Testis (tissue), 3 donors: ENCODE results near the gene PTPRN2. TPM values are rescaled to one million over a fixed set of nuclear protein-coding genes. Genes with fewer than 3 reads are reported as not detected.

Experiments
- DNase-seq: peaks from one replicate; pipeline ENCODE4 v3.0.0-alpha.2; 2019
- H3K27ac ChIP-seq, 2 donors: fragments of 200-600 bp; sonication (generic); one replicate each; pipeline ENCODE4 v1.5.1; 2019
- H3K27me3 ChIP-seq: fragments of 200-600 bp; sonication (generic); one replicate; pipeline ENCODE4 v1.5.1; 2019
- H3K36me3 ChIP-seq: fragments of 200-600 bp; sonication (generic); one replicate; pipeline ENCODE4 v1.5.1; 2017; ENCODE audit warnings: low read depth; ENCODE audit errors: missing control alignments
- H3K4me1 ChIP-seq: fragments of 200-600 bp; sonication (generic); one replicate; pipeline ENCODE4 v1.5.1; 2019
- H3K4me3 ChIP-seq, 2 donors: fragments of 200-600 bp; sonication (generic); one replicate each; pipeline ENCODE4 v1.5.1; 2017 to 2019
- H3K9me3 ChIP-seq: fragments of 200-600 bp; sonication (generic); one replicate; pipeline ENCODE4 v1.5.1; 2017
- POLR2A ChIP-seq: fragments of 450-650 bp; IDR thresholded peaks from one replicate; pipeline ENCODE4 v1.6.1; 2017; ENCODE audit warnings: antibody characterized with exemption, mild to moderate bottlenecking, moderate library complexity
- WGBS, 2 donors: methylation state at CpG; one replicate each; pipeline ENCODE4 v1.1.5; 2018; 5-methylcytosine and 5-hydroxymethylcytosine counted together
- intact Hi-C: fragments of 100-400 bp; cut with DNase I; formaldehyde crosslinking; loops from one replicate; pipeline ENCODE4 v1.15.1; 2023; ENCODE audit warnings: low total_unique reads
- polyA plus RNA-seq: library from polyadenylated mRNA; stranded (reverse); fragments of 350-450 nt; fragmentation: Illumina TruSeq; extraction: RNeasy Lipid Tissue Mini Kit (QIAGEN cat#74804); gene quantifications from one replicate; pipeline ENCODE4 v1.2.3, GENCODE V29; 2014; ENCODE audit warnings: low read depth, low replicate concordance; ENCODE audit not compliant: insufficient read depth
- total RNA-seq, 2 donors: library from RNA; depleted of rRNA; stranded (reverse); fragments of >200 nt; gene quantifications; one replicate each; pipeline ENCODE4 v1.2.3, GENCODE V29; 2016
- TF ChIP-seq, protein P1 (sequence below), 3 experiments: fragments of 450-650 bp in 2 of 3; fragments of 200-600 bp in 1 of 3; sonication (generic) in 1 of 3; IDR thresholded peaks; one replicate each; pipeline ENCODE4 v1.5.1; 2016 to 2019; ENCODE audit warnings: antibody characterized with exemption in 3 of 3, mild to moderate bottlenecking in 2 of 3, moderate library complexity in 1 of 3

The PTPRN2 gene
- total and polyA plus RNA-seq, 3 donors from 2014 or later, result 9.3 to 10.8 (median 9.8) TPM

DNA sequence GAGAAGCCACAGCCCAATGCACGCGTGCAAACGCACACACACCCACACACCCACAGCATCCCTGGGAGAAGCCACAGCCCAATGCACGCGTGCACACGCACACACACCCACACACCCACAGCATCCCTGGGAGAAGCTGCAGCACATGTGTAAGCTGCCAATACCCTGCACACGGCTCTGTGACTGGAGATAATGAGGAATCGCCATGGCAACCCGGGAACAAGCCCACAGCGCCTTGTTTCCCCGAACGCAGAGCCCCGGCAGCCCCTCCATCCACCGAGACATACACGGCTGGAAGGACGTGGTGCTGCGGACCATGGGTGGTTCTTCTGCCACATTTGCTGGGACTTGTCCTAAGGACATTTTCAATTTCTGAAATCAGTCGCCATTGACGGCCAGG lies 221.3 kb downstream of the PTPRN2 start:
- DNase-seq, result no peak
- Histone ChIP-seq H3K9me3 (no peaks in the 10 kb centered on the region), H3K36me3 (no peaks in the 10 kb centered on the region), H3K4me1 (no peaks in the 10 kb centered on the region), H3K27me3 (no peaks in the 10 kb centered on the region), H3K4me3 (no peak overlapping the region), H3K27ac (no peak overlapping the region)
- no peak for TF ChIP-seq POLR2A
- TF ChIP-seq, protein P1, sequence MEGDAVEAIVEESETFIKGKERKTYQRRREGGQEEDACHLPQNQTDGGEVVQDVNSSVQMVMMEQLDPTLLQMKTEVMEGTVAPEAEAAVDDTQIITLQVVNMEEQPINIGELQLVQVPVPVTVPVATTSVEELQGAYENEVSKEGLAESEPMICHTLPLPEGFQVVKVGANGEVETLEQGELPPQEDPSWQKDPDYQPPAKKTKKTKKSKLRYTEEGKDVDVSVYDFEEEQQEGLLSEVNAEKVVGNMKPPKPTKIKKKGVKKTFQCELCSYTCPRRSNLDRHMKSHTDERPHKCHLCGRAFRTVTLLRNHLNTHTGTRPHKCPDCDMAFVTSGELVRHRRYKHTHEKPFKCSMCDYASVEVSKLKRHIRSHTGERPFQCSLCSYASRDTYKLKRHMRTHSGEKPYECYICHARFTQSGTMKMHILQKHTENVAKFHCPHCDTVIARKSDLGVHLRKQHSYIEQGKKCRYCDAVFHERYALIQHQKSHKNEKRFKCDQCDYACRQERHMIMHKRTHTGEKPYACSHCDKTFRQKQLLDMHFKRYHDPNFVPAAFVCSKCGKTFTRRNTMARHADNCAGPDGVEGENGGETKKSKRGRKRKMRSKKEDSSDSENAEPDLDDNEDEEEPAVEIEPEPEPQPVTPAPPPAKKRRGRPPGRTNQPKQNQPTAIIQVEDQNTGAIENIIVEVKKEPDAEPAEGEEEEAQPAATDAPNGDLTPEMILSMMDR (IDR thresholded peaks at IDR 0.05), result no peak
- 68 to 82% methylated on average over 13 to 19 of the region's 19 CpGs for WGBS, 2 donors
- intact Hi-C loops, result no loop called here

DNA sequence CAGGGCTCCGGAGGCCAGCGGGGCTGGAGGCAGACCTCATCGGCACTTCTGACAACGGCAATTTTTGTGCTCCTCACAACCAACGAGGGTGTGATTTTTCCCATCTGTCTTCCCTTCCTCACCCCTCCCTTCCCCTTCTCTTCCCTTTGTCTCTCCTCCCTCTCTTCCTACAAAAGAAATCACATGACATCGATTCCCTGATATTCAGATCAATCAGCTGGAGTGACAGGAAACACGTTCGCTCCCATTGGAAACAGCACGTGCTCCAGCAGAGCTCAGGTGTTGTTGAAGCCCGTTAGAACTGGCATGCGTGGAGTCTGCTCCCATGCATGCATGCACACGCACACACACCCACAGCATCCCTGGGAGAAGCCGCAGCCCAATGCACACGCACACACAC lies 222.4 kb downstream of the PTPRN2 start:
- Histone ChIP-seq H3K9me3 (no peaks in the 10 kb centered on the region), H3K36me3 (no peaks in the 10 kb centered on the region), H3K27ac (no peak overlapping the region), H3K4me1 (no peaks in the 10 kb centered on the region), H3K4me3 (no peak overlapping the region), H3K27me3 (no peaks in the 10 kb centered on the region)
- DNase-seq, result no peak
- TF ChIP-seq POLR2A, result no peak
- TF ChIP-seq, protein P1 (IDR thresholded peaks at IDR 0.05), result no peak
- intact Hi-C loops, result no loop called here
- WGBS, 2 donors, result 67 to 72% methylated on average over 14 of the region's 14 CpGs

DNA sequence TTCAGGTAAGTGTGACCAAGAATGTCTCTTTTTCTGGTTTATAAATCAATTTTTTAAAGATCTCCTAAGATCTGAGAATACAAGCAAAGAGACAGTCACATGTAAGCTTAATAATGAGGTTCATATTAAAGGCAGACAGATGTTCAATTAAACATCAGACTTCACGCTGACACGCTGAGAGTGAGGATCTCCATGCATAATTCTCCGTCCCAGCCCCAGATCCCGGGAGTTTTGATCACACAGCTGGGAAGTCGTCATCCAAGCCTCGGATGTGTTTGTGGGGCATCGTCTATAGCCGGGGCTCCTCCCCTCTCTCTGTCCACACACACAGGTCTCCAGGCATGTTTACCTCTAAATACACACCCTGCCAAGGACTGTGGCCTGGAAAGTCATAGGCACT lies 223.2 kb downstream of the PTPRN2 start:
- H3K27me3 ChIP-seq, result no peaks in the 10 kb centered on the region
- H3K9me3 ChIP-seq, result no peaks in the 10 kb centered on the region
- TF ChIP-seq, protein P1 (IDR thresholded peaks at IDR 0.05), result no peak
- TF ChIP-seq POLR2A, result no peak
- no peak overlapping the region for H3K27ac ChIP-seq
- 65 to 79% methylated on average over 8 of the region's 8 CpGs for WGBS, 2 donors
- DNase-seq, result no peak
- no peaks in the 10 kb centered on the region for H3K4me1 ChIP-seq
- intact Hi-C loops, result no loop called here
- H3K36me3 ChIP-seq, result no peaks in the 10 kb centered on the region
- H3K4me3 ChIP-seq, result no peak overlapping the region

DNA sequence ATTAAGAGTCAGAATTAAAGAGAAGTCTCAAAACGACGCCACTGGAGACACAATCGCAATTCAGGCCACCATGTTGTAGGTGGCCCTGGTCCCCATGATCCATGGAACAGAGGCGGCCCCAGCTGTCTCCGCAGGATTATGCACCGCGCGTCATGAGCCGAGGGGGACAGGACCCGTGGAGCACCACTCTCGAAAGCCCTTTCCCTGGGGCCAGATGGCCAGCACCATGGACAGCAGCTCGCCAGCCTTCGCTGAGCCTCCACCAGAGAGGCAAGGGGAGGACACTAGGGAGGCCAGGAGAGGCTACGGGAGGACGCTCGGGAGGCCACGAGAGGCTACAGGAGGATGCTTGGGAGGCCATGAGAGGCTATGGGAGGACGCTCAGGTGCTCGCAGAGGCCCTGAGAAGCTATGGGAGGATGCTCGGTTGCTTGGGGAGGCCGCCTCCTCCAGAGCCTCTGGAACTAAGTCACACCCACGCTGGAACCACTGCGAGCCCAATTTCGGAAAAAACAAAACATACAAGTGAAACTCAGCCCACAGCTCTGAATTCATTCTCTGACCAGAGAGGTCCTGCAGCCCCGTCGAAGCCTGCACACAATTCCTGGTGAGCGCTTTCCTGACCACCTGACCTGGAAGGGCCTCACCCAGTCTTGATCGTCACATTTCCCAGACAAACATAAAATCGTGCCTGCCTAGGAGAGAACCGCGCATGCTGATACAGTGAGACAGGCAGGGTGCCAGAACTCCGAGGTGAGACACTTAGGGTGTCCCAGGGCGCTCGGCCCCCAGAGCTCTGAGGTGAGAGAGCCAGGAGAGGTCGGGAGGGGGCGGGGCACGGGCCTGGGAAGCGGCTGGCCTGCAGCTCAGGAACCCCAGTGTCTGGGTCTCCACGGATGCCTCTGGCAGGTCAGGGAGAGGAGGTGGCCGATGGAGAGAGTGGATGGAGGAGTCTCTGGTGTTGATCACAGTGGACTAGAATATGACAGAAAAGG lies 224.4 kb downstream of the PTPRN2 start:
- TF ChIP-seq POLR2A, result no peak
- TF ChIP-seq, protein P1 (IDR thresholded peaks at IDR 0.05), result no peak
- no peaks in the 10 kb centered on the region for H3K9me3 ChIP-seq
- peak; percentile 30 for DNase-seq
- no peak overlapping the region for H3K4me3 ChIP-seq
- no peak overlapping the region for H3K27ac ChIP-seq
- no peaks in the 10 kb centered on the region for H3K36me3 ChIP-seq
- intact Hi-C loops, result no loop called here
- no peaks in the 10 kb centered on the region for H3K4me1 ChIP-seq
- 63 to 80% methylated on average over 26 to 40 of the region's 40 CpGs for WGBS, 2 donors
- no peaks in the 10 kb centered on the region for H3K27me3 ChIP-seq

DNA sequence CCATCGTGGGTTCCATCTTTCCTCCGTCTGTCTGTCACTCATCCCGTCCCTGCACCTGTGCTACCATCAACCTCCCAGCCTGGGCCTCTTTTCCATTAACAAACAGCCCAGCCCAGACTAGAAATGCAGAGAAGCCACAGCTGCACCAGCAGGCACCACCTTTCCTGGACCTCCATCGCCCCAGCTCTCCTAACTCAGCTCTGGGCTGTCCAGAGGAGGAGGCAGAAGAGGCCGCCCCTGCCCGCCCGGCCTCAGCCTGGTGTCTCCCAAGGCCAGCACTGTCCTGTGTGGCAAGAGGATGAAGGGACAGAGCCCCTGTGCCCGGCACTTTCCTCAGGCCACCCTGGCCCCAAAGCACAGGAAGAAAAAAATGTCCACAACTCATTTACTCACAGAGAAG lies 225.6 kb downstream of the PTPRN2 start:
- Histone ChIP-seq H3K4me3 (no peak overlapping the region), H3K9me3 (no peaks in the 10 kb centered on the region), H3K4me1 (no peaks in the 10 kb centered on the region), H3K36me3 (no peaks in the 10 kb centered on the region), H3K27ac (no peak overlapping the region), H3K27me3 (no peaks in the 10 kb centered on the region)
- 87 to 89% methylated on average over 8 of the region's 8 CpGs for WGBS, 2 donors
- TF ChIP-seq, protein P1 (IDR thresholded peaks at IDR 0.05), result no peak
- TF ChIP-seq POLR2A, result no peak
- DNase-seq, result no peak
- intact Hi-C loops, result no loop called here
